COLO668 (cell line): Measurements from ENCODE around the gene MRAP2.
"Not testable (repeated sequence)": the region's sequence is repeated elsewhere in the genome, so short reads cannot be mapped to it uniquely, and the experiment has no call there.

Experiments used
- DNase-seq: peaks from one replicate; lab custom pipeline; 2025; ENCODE audit not compliant: unreplicated experiment; lab: John Stamatoyannopoulos, UW

The MRAP2 gene

DNA sequence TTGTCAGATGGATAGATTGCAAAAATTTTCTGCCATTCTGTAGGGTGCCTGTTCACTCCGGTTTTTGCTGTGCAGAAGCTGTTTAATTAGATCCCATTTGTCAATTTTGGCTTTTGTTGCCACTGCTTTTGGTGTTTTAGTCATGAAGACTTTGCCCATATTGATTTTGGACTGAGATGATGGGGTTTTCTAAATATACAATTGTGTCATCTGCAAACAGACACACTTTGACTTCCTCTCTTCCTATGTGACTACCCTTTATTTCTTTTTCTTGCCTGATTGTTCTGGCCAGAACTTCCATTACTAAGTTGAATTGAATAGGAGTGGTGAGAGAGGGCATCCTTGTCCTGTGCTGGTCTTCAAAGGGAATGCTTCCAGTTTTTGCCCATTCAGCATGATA, 96.0 kb downstream of the MRAP2 start:
- not testable (repeated sequence) for DNase-seq

DNA sequence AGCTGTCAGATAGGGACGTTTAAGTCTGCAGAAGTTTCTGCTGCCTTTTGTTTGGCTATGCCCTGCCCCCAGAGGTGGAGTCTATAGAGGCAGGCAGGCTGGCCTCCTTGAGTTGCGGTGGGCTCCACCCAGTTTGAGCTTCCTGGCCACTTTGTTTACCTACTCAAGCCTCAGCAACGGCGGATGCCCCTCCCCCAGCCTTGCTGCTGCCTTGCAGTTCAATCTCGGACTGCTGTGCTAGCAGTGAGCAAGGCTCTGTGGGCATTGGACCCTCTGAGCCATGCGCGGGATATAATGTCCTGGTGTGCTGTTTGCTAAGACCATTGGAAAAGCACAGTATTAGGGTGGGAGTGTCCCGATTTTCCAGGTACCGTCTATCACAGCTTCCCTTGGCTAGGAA, 99.8 kb downstream of the MRAP2 start:
- DNase-seq = not testable (repeated sequence)

DNA sequence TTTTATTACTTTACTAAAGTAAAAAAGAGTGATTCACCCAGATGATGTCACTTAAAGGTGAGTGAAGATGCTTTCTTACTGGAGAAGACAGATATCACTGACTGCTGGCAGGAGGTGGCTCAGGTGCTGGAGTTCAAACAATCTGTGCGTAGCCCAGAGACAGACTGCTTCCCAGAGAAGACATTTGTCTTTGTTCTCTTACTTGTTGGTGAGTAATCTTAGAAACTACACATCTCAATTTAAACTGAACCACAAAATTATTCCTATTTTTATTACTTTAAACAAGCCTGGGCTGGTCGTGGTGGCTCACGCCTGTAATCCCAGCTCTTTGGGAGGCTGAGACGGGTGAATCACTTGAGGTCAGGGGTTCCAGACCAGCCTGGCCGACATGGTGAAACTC, 101.7 kb downstream of the MRAP2 start:
- no peak for DNase-seq

DNA sequence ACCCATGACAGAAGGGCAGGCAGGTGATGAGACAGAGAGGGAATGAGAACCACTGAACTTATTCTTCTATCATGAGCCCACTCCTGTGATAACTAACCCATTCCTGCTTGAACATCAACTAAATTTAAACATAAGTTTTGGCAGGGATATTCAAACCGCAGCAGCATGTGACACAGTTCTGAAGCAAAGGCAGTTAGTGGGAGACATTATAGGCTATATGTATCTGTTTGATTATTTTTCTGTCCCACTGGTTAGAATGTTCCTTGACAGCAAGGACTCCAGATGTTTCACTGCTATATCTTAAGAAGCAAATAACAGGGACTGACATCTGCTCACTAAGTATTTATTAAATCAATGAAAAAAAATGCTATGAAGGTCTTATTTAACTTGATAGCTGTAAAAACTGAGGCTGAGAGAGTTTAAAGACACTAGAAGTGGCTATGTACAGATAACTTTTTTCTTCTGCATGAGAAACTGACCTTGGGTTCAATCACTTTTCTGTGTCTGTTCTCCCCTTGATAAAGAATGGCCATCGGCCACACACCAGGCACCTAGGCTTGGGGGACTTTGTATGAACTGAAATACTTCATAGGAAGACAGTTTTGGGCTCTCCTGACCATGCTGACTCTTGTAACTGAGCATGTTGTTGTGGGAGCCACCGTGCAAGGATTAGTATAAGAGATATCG, 102.9 kb downstream of the MRAP2 start:
- no peak for DNase-seq

DNA sequence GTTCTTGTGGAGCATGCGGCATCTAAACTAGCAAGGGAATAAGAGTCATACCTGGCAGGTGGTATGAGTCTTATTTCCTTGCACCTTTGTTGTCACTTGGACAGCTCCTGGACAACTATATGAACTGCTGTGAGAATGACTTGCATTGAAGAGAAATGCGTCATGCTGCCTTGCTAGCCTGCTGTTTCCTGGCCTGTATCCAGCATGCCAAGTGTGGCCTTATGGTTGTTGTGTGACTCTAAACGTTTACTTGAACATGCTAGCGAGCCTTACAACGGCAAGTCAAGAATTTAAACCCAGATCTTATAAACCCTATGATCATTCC, 103.4 kb downstream of the MRAP2 start:
- no peak for DNase-seq

DNA sequence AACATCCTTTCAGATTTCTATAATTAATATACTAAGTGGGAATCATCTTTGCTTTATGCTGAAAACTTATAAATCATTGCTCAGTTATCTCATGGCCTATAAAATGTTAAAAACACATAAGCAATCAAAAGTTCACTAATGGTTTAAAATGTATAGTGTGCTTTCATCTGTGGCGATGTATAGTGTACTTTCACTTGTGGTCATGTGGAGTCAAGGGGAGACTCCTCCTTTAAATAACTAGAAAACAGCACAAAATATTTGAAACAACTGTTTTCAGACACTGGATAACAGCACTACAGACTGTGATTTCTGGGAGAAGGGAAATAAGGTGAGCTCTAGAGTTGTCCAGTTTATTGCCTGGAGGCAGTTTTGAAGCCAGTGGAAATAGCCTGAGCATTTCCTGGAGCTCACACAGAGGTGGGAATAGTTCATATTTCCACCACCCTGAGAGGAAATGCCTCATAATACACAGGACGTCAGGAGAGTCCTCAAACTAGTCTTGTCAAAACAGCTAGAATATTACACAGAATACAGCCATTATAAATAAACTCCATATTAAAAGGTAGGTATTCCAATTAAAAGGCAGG, 104.5 kb downstream of the MRAP2 start:
- no peak for DNase-seq

DNA sequence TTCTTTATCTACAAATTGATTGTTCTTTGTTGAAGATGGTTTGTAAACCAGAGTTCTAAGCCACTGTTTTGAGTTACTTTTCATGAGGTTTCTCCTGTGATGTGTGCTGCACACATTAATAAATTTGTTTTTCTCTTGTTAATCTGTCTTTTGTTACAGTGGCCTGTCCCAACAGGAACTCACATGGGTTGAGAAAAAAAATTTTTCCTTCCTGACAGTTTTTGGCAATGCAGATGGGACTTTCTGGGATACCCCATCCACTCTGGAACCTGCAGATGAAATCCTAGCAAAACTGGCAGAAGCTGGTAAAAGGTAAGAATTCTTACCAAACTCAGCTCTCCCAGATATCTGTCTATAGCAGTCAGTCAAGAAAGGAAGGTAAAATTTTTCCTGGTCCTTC, 105.7 kb downstream of the MRAP2 start:
- no peak for DNase-seq
